Measurements from ENCODE around the gene TBC1D12. TPM values are rescaled to one million over a fixed set of nuclear protein-coding genes. Genes with fewer than 3 reads are reported as not detected.

TBC1D12 gene
- total and polyA plus RNA-seq, 3 donors from 2014 or later: 19.4 to 23.1 (median 22.3) TPM

DNA sequence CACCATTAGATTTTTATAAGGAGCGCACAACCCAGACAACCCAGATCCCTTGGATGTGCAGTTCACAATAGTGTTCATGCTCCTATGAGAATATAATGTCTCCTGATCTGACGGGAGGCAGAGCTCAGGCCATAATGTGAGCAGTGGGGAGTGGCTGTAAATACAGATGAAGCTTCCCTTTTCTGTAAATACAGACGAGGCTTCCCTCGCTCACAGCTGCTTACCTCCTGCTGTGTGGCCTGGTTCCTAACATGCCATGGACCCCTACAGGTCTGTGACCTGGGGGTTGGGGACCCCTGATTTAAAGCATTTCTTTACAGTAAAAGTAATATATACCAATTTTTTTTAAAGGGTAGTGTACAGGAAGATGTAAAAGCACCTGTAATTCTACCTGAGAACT, 176.4 kb downstream of the TBC1D12 start:
- Histone ChIP-seq H3K27ac (no peak overlapping the region), H3K27me3 (no peaks in the 10 kb centered on the region), H3K9me3 (no peaks in the 10 kb centered on the region), H3K4me3 (no peak overlapping the region), H3K4me1 (no peaks in the 10 kb centered on the region), H3K36me3 (ENCODE audit: low read depth, missing control alignments) (no peaks in the 10 kb centered on the region)
- TF ChIP-seq, protein P1, sequence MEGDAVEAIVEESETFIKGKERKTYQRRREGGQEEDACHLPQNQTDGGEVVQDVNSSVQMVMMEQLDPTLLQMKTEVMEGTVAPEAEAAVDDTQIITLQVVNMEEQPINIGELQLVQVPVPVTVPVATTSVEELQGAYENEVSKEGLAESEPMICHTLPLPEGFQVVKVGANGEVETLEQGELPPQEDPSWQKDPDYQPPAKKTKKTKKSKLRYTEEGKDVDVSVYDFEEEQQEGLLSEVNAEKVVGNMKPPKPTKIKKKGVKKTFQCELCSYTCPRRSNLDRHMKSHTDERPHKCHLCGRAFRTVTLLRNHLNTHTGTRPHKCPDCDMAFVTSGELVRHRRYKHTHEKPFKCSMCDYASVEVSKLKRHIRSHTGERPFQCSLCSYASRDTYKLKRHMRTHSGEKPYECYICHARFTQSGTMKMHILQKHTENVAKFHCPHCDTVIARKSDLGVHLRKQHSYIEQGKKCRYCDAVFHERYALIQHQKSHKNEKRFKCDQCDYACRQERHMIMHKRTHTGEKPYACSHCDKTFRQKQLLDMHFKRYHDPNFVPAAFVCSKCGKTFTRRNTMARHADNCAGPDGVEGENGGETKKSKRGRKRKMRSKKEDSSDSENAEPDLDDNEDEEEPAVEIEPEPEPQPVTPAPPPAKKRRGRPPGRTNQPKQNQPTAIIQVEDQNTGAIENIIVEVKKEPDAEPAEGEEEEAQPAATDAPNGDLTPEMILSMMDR (IDR thresholded peaks at IDR 0.05): no peak
- no peak for TF ChIP-seq POLR2A (IDR thresholded peaks at IDR 0.05)
- no peak for DNase-seq
- intact Hi-C loops (cut with DNase I; ENCODE audit: low total_unique reads): no loop called here
- WGBS, 2 donors: 85% methylated on average over 4 of the region's 4 CpGs

DNA sequence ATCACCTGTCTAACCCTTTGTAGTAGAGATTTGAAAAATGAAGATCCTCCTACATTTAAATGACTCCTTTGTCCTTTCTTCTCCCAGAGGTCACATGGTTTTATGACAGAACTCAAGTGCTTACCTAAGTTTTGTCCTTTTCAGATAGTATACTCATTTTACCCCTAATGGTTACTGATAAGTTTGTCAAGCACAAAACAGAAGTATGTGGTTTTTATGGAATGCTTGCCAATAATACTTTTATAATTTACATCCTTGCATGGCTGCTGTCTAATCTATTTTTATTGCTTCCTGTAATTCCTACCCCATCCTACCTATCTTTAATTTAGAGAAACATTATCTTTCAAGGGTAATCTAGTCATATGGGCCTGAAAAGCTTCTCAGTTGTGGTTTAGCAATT, 180.8 kb downstream of the TBC1D12 start:
- Histone ChIP-seq H3K4me1 (no peaks in the 10 kb centered on the region), H3K27me3 (no peaks in the 10 kb centered on the region), H3K9me3 (no peaks in the 10 kb centered on the region), H3K4me3 (no peak overlapping the region), H3K36me3 (ENCODE audit: low read depth, missing control alignments) (no peaks in the 10 kb centered on the region), H3K27ac (no peak overlapping the region)
- intact Hi-C loops (cut with DNase I; ENCODE audit: low total_unique reads): no loop called here
- DNase-seq: no peak
- TF ChIP-seq POLR2A (IDR thresholded peaks at IDR 0.05): no peak
- TF ChIP-seq, protein P1 (IDR thresholded peaks at IDR 0.05): no peak

Other genes starting within 250 kb of the TBC1D12 start
- gene NOC3L, start 39.6 kb upstream of the TBC1D12 start, total RNA-seq: 10 to 100 TPM; 24.6 to 32.2 TPM
- gene NOC3L, start 39.6 kb upstream of the TBC1D12 start, polyA plus RNA-seq (ENCODE audit: insufficient read depth, low read depth, low replicate concordance): 11.2 TPM
- 10 to 100 TPM; 47.4 to 72.8 TPM for gene HELLS, start 143.2 kb downstream of the TBC1D12 start, total RNA-seq
- 13.0 TPM for gene HELLS, start 143.2 kb downstream of the TBC1D12 start, polyA plus RNA-seq (ENCODE audit: insufficient read depth, low read depth, low replicate concordance)

Measured in testis (tissue), 3 donors.